Caco-2 (cell line): ENCODE results near the gene PLEKHA5. TPM values are rescaled to one million over a fixed set of nuclear protein-coding genes. Genes with fewer than 3 reads are reported as not detected.

ENCODE experiments used
- BruUV-seq: library from RNA; stranded (reverse); fragments of 400-500 nt; replicated peaks from 2 replicates; lab custom pipeline; 2021; lab: Mats Ljungman, UMichigan
- CTCF ChIA-PET: fragments of 300-600 bp; sonication (Branson Sonifier 250); formaldehyde crosslinking; loops from one replicate; lab custom pipeline; 2022; ENCODE audit warnings: antibody characterized with exemption; lab: Charles Lee
- POLR2A ChIA-PET: fragments of 300-600 bp; sonication (Branson Sonifier 250); formaldehyde crosslinking; loops from one replicate; lab custom pipeline; 2022; ENCODE audit warnings: antibody characterized with exemption; lab: Charles Lee
- DNase-seq, 2 experiments: peaks; one replicate each; pipeline versions ENCODE4 v3.0.0 to v3.0.0-alpha.2; 2020 to 2022
- H3K27me3 ChIP-seq: replicated peaks from 2 replicates; pipeline ENCODE4 v1.6.0; 2011; ENCODE audit warnings: low read length; ENCODE audit not compliant: control insufficient read depth, insufficient read depth
- H3K36me3 ChIP-seq: 2 replicates; pipeline ENCODE4 v1.5.1; 2011; ENCODE audit warnings: low read length; ENCODE audit not compliant: control insufficient read depth, insufficient read depth
- H3K4me1 ChIP-seq: fragments of 250-450 bp; sonication (Bioruptor Pico); 2 replicates; pipeline ENCODE4 v1.5.1; 2020; ENCODE audit warnings: mild to moderate bottlenecking
- H3K4me3 ChIP-seq: 2 replicates; pipeline ENCODE4 v1.5.1; 2011; ENCODE audit warnings: low read depth, mild to moderate bottlenecking, control low read depth, low read length
- H3K9me3 ChIP-seq: fragments of 250-450 bp; sonication (Bioruptor Pico); 2 replicates; pipeline ENCODE4 v1.5.1; 2020; ENCODE audit warnings: mild to moderate bottlenecking, moderate library complexity
- H3K27ac Mint-ChIP-seq: one replicate; pipeline ENCODE4 v1.8.0; 2022; ENCODE audit warnings: mixed read lengths; ENCODE audit not compliant: unreplicated experiment
- H3K27me3 Mint-ChIP-seq: one replicate; pipeline ENCODE4 v1.8.0; 2022; ENCODE audit warnings: mixed read lengths; ENCODE audit not compliant: insufficient read depth, unreplicated experiment
- H3K36me3 Mint-ChIP-seq: one replicate; pipeline ENCODE4 v1.8.0; 2022; ENCODE audit warnings: mild to moderate bottlenecking, mixed read lengths; ENCODE audit not compliant: insufficient read depth, unreplicated experiment
- H3K4me1 Mint-ChIP-seq: one replicate; pipeline ENCODE4 v1.8.0; 2022; ENCODE audit warnings: low read depth, mixed read lengths; ENCODE audit not compliant: unreplicated experiment
- H3K4me3 Mint-ChIP-seq: one replicate; pipeline ENCODE4 v1.8.0; 2022; ENCODE audit warnings: mild to moderate bottlenecking, moderate library complexity, mixed read lengths; ENCODE audit not compliant: unreplicated experiment
- H3K9me3 Mint-ChIP-seq: one replicate; pipeline ENCODE4 v1.8.0; 2022; ENCODE audit warnings: mixed read lengths; ENCODE audit not compliant: unreplicated experiment
- CTCF ChIP-seq, 2 experiments: fragments of 200-600 bp in 1 of 2; IDR thresholded peaks; 1 replicate in 1 of 2; 2 replicates in 1 of 2; pipeline versions ENCODE4 v1.5.1 to v1.8.0; 2011 to 2022; ENCODE audit warnings: antibody characterized with exemption in 1 of 2, control low read depth in 1 of 2, inconsistent platforms in 1 of 2, low read depth in 1 of 2, low read length in 1 of 2, mild to moderate bottlenecking in 1 of 2, moderate library complexity in 1 of 2; ENCODE audit not compliant: insufficient read depth in 1 of 2, severe bottlenecking in 1 of 2, unreplicated experiment in 1 of 2
- intact Hi-C: fragments of 100-400 bp; cut with micrococcal nuclease; formaldehyde crosslinking; loops from one replicate; pipeline ENCODE4 v1.10.0; 2022; ENCODE audit not compliant: unreplicated experiment
- total RNA-seq: library from RNA; stranded (reverse); gene quantifications from 2 replicates; pipeline ENCODE4 v1.2.3, GENCODE V29; 2022

The PLEKHA5 gene
- total RNA-seq, 1 experiment from 2014 or later, result 69.1 TPM

GRCh38 chr12:19287302-19287701, 157.8 kb downstream of the PLEKHA5 start:
- H3K9me3 ChIP-seq, result no peaks in the 10 kb centered on the region
- Mint-ChIP-seq H3K4me1 (no peaks in the 10 kb centered on the region), H3K27me3 (no peaks in the 10 kb centered on the region), H3K36me3 (peaks cover 54% of the 10 kb centered on the region), H3K4me3 (no peak overlapping the region), H3K27ac (no peak overlapping the region), H3K9me3 (no peaks in the 10 kb centered on the region)
- H3K27me3 ChIP-seq, result no peaks in the 10 kb centered on the region
- CTCF ChIA-PET, result no interaction called here
- intact Hi-C loops, result loop anchor here (5.0 kb wide), 2 partner anchors 100 to 355 kb away; no protein-coding TSS in a partner anchor
- POLR2A ChIA-PET, result no interaction called here
- no peak for TF ChIP-seq CTCF (IDR thresholded peaks at IDR 0.05; ENCODE audit: insufficient read depth in 1 of 2, low read depth in 1 of 2, low read length in 1 of 2, severe bottlenecking in 1 of 2, unreplicated experiment in 1 of 2)
- H3K4me3 ChIP-seq, result no peak overlapping the region
- no peak for DNase-seq
- peaks cover 4% of the 10 kb centered on the region; the same call in 1 of the 2 replicates for H3K4me1 ChIP-seq
- BruUV-seq, result no TSS peak
- H3K36me3 ChIP-seq, result peaks cover 5% of the 10 kb centered on the region; the same call in 1 of the 2 replicates

- H3K9me3 Mint-ChIP-seq, result no peaks in the 10 kb centered on the region
- ChIA-PET CTCF (no interaction called here), POLR2A (no interaction called here)
- no peak overlapping the region for H3K27ac Mint-ChIP-seq
- Histone ChIP-seq H3K4me1 (peaks cover 4% of the 10 kb centered on the region; the same call in 1 of the 2 replicates), H3K27me3 (no peaks in the 10 kb centered on the region), H3K36me3 (peaks cover 5% of the 10 kb centered on the region; the same call in 1 of the 2 replicates), H3K9me3 (no peaks in the 10 kb centered on the region), H3K4me3 (no peak overlapping the region)
- H3K27me3 Mint-ChIP-seq, result no peaks in the 10 kb centered on the region
- H3K4me1 Mint-ChIP-seq, result no peaks in the 10 kb centered on the region
- H3K4me3 Mint-ChIP-seq, result no peak overlapping the region
- BruUV-seq, result no TSS peak
- no peak for DNase-seq
- no peak for TF ChIP-seq CTCF (IDR thresholded peaks at IDR 0.05; ENCODE audit: insufficient read depth in 1 of 2, low read depth in 1 of 2, low read length in 1 of 2, severe bottlenecking in 1 of 2, unreplicated experiment in 1 of 2)
- intact Hi-C loops, result loop anchor here (1.0 to 5.0 kb wide), 4 partner anchors 101 to 857 kb away; no protein-coding TSS in a partner anchor
- H3K36me3 Mint-ChIP-seq, result peaks cover 57% of the 10 kb centered on the region
These were observed 158.6 kb downstream of the PLEKHA5 start for GRCh38 chr12:19288161-19288560.

GRCh38 chr12:19288603-19289244, 159.2 kb downstream of the PLEKHA5 start:
- H3K36me3 ChIP-seq, result peaks cover 3% of the 10 kb centered on the region; the same call in 1 of the 2 replicates
- ChIA-PET POLR2A (no interaction called here), CTCF (no interaction called here)
- Mint-ChIP-seq H3K9me3 (no peaks in the 10 kb centered on the region), H3K4me1 (no peaks in the 10 kb centered on the region), H3K4me3 (no peak overlapping the region), H3K36me3 (peaks cover 55% of the 10 kb centered on the region), H3K27me3 (no peaks in the 10 kb centered on the region), H3K27ac (no peak overlapping the region)
- H3K9me3 ChIP-seq, result no peaks in the 10 kb centered on the region
- no peak overlapping the region for H3K4me3 ChIP-seq
- DNase-seq, result peak in 1 of 2 experiments; percentile 30
- intact Hi-C loops, result loop anchor here (1.0 to 5.0 kb wide), 4 partner anchors 101 to 858 kb away; no protein-coding TSS in a partner anchor
- peak; percentile 73 to 83 for TF ChIP-seq CTCF (IDR thresholded peaks at IDR 0.05; ENCODE audit: insufficient read depth in 1 of 2, low read depth in 1 of 2, low read length in 1 of 2, severe bottlenecking in 1 of 2, unreplicated experiment in 1 of 2)
- peaks cover 4% of the 10 kb centered on the region; the same call in 1 of the 2 replicates for H3K4me1 ChIP-seq
- no peaks in the 10 kb centered on the region for H3K27me3 ChIP-seq
- no TSS peak for BruUV-seq
